ENCODE measurements around the gene RAF1.
"Not testable (repeated sequence)": the region's sequence is repeated elsewhere in the genome, so short reads cannot be mapped to it uniquely, and the experiment has no call there.

The RAF1 gene

DNA sequence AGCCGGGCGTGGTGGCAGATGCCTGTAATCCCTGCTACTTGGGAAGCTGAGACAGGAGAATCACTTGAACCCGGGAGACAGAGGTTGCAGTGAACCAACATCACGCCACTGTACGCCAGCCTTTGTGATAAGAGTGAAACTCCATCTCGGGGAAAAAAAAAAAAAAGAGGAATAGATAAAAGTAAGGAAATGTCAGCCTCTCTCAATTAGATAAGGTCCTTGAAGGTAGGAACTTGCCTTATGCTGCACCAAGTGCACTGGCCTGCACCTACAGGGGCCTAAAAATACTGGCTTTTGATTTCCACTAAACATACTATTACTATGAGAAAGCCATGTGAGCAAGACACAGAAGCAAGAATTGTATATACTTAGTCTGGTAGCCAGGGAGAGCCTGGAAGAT lies 7.1 kb downstream of the RAF1 start:
- no peaks in the 10 kb centered on the region for H3K27me3 ChIP-seq (ENCODE audit: control insufficient read depth, insufficient read depth, low read length)
- no peaks in the 10 kb centered on the region for H3K9me3 ChIP-seq (ENCODE audit: control insufficient read depth, insufficient read depth, low read length)
- H3K4me3 ChIP-seq (ENCODE audit: low read depth, low read length) = no peak overlapping the region
- no peak overlapping the region for H3K9ac ChIP-seq (ENCODE audit: low read depth, low read length)
- no peaks in the 10 kb centered on the region for H3K36me3 ChIP-seq (ENCODE audit: control insufficient read depth, insufficient read depth, low read length)
- peaks cover 13% of the 10 kb centered on the region for H3K4me1 ChIP-seq (ENCODE audit: control insufficient read depth, insufficient read depth, low read length)

- Histone ChIP-seq H3K9ac (ENCODE audit: low read depth, low read length) (no peak overlapping the region), H3K9me3 (ENCODE audit: control insufficient read depth, insufficient read depth, low read length) (no peaks in the 10 kb centered on the region), H3K4me3 (ENCODE audit: low read depth, low read length) (no peak overlapping the region), H3K36me3 (ENCODE audit: control insufficient read depth, insufficient read depth, low read length) (no peaks in the 10 kb centered on the region), H3K4me1 (ENCODE audit: control insufficient read depth, insufficient read depth, low read length) (peaks cover 13% of the 10 kb centered on the region), H3K27me3 (ENCODE audit: control insufficient read depth, insufficient read depth, low read length) (no peaks in the 10 kb centered on the region)
Observed at GRCh38 chr3:12656193-12656592, 7.7 kb downstream of the RAF1 start.

DNA sequence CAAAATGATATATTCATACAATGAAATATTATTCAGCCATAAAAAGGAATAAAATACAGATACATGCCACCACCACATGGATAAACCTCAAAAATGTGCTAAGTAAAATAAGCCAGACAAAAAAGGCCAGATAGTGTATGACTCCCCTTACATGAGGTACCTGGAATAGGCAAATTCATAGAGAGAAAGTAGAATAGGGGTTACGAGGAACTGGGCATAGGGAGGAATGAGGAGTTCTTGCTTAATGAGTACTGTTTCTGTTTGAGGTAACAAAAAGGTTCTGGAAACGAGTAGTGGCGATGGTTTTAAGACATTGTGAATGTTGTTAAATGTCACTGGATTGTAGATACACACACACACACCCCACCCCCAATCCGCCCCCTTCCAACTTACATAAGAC lies 8.2 kb downstream of the RAF1 start:
- Histone ChIP-seq H3K27me3 (ENCODE audit: control insufficient read depth, insufficient read depth, low read length) (no peaks in the 10 kb centered on the region), H3K4me1 (ENCODE audit: control insufficient read depth, insufficient read depth, low read length) (peaks cover 10% of the 10 kb centered on the region), H3K9ac (ENCODE audit: low read depth, low read length) (no peak overlapping the region), H3K9me3 (ENCODE audit: control insufficient read depth, insufficient read depth, low read length) (no peaks in the 10 kb centered on the region), H3K4me3 (ENCODE audit: low read depth, low read length) (no peak overlapping the region), H3K36me3 (ENCODE audit: control insufficient read depth, insufficient read depth, low read length) (no peaks in the 10 kb centered on the region)

GRCh38 chr3:12653747-12654146 lies 10.2 kb downstream of the RAF1 start:
- H3K27me3 ChIP-seq (ENCODE audit: control insufficient read depth, insufficient read depth, low read length) = no peaks in the 10 kb centered on the region
- H3K9ac ChIP-seq (ENCODE audit: low read depth, low read length) = no peak overlapping the region
- H3K4me1 ChIP-seq (ENCODE audit: control insufficient read depth, insufficient read depth, low read length) = no peaks in the 10 kb centered on the region
- H3K36me3 ChIP-seq (ENCODE audit: control insufficient read depth, insufficient read depth, low read length) = no peaks in the 10 kb centered on the region
- H3K4me3 ChIP-seq (ENCODE audit: low read depth, low read length) = no peak overlapping the region
- no peaks in the 10 kb centered on the region for H3K9me3 ChIP-seq (ENCODE audit: control insufficient read depth, insufficient read depth, low read length)

- Histone ChIP-seq H3K9ac (ENCODE audit: low read depth, low read length) (no peak overlapping the region), H3K4me1 (ENCODE audit: control insufficient read depth, insufficient read depth, low read length) (no peaks in the 10 kb centered on the region)
Observed at GRCh38 chr3:12648384-12648959, 15.4 kb downstream of the RAF1 start.

DNA sequence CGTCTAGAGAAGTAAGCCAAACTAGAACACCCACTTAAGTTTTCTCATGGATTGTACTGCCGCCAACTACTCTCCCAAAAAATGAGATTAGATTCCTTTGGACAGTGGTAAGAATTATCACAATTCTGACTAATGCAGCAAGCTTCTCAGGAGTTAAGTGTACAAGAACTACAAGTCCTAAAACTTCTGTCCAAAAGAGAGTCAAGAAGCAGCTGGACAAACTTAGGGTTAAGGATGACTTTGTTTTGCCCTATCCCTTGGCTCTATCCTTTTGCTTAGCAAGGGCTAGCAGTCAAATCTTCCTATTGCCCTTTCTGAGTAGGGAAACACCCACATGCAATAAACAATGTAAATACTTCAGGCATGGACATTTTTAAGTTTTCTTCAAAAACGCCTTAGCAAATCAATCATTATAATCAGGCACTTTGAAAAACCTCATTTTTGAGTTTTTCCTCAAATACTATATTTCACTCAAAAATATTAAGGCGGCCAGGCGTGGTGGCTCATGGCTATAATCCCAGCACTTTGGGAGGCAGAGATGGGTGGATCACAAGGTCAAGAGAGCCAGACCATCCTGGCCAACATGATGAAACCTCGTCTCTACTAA lies 19.5 kb downstream of the RAF1 start:
- no peaks in the 10 kb centered on the region for H3K36me3 ChIP-seq (ENCODE audit: control insufficient read depth, insufficient read depth, low read length)
- no peaks in the 10 kb centered on the region for H3K4me1 ChIP-seq (ENCODE audit: control insufficient read depth, insufficient read depth, low read length)
- no peak overlapping the region for H3K9ac ChIP-seq (ENCODE audit: low read depth, low read length)
- no peaks in the 10 kb centered on the region for H3K27me3 ChIP-seq (ENCODE audit: control insufficient read depth, insufficient read depth, low read length)
- no peaks in the 10 kb centered on the region for H3K9me3 ChIP-seq (ENCODE audit: control insufficient read depth, insufficient read depth, low read length)
- H3K4me3 ChIP-seq (ENCODE audit: low read depth, low read length) = no peak overlapping the region

More at GRCh38 chr3:12648384-12648959, 15.4 kb downstream of the RAF1 start:
- Histone ChIP-seq H3K4me3 (ENCODE audit: low read depth, low read length) (no peak overlapping the region), H3K36me3 (ENCODE audit: control insufficient read depth, insufficient read depth, low read length) (no peaks in the 10 kb centered on the region), H3K9me3 (ENCODE audit: control insufficient read depth, insufficient read depth, low read length) (no peaks in the 10 kb centered on the region), H3K27me3 (ENCODE audit: control insufficient read depth, insufficient read depth, low read length) (no peaks in the 10 kb centered on the region)

DNA sequence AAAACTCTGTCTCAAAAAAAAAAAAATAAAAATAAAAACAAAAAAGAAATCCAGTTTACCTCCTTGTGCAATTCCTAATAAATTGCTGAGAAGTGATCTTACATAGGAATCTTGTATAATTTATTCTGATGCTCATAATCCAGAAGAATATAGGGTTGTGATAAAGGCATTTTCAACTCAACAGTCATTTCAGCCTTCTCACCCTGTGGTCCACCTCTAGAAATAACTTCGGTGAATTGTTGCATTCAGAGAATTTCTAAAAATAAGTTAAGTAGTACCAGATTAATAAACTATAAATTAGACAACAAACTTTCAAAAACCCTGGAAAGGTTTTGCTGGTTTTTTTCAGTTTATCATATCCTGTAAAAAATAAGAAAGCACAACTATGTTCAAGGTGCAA lies 20.2 kb downstream of the RAF1 start:
- Histone ChIP-seq H3K27me3 (ENCODE audit: control insufficient read depth, insufficient read depth, low read length) (no peaks in the 10 kb centered on the region), H3K4me1 (ENCODE audit: control insufficient read depth, insufficient read depth, low read length) (no peaks in the 10 kb centered on the region)

GRCh38 chr3:12643010-12643380 lies 20.9 kb downstream of the RAF1 start:
- no peak overlapping the region for H3K4me3 ChIP-seq (ENCODE audit: low read depth, low read length)
- H3K36me3 ChIP-seq (ENCODE audit: control insufficient read depth, insufficient read depth, low read length) = no peaks in the 10 kb centered on the region
- no peaks in the 10 kb centered on the region for H3K4me1 ChIP-seq (ENCODE audit: control insufficient read depth, insufficient read depth, low read length)
- no peaks in the 10 kb centered on the region for H3K27me3 ChIP-seq (ENCODE audit: control insufficient read depth, insufficient read depth, low read length)
- no peaks in the 10 kb centered on the region for H3K9me3 ChIP-seq (ENCODE audit: control insufficient read depth, insufficient read depth, low read length)
- H3K9ac ChIP-seq (ENCODE audit: low read depth, low read length) = no peak overlapping the region

More for the DNA sequence above, 20.2 kb downstream of the RAF1 start:
- Histone ChIP-seq H3K9ac (ENCODE audit: low read depth, low read length) (no peak overlapping the region), H3K36me3 (ENCODE audit: control insufficient read depth, insufficient read depth, low read length) (no peaks in the 10 kb centered on the region), H3K4me3 (ENCODE audit: low read depth, low read length) (no peak overlapping the region), H3K9me3 (ENCODE audit: control insufficient read depth, insufficient read depth, low read length) (no peaks in the 10 kb centered on the region)

- H3K9ac ChIP-seq (ENCODE audit: low read depth, low read length); H3K36me3 ChIP-seq (ENCODE audit: control insufficient read depth, insufficient read depth, low read length); H3K4me1 ChIP-seq (ENCODE audit: control insufficient read depth, insufficient read depth, low read length); H3K4me3 ChIP-seq (ENCODE audit: low read depth, low read length); H3K9me3 ChIP-seq (ENCODE audit: control insufficient read depth, insufficient read depth, low read length); H3K27me3 ChIP-seq (ENCODE audit: control insufficient read depth, insufficient read depth, low read length): not testable (repeated sequence)
Observed at GRCh38 chr3:12640853-12641252, 23.1 kb downstream of the RAF1 start.

- Histone ChIP-seq H3K4me1 (ENCODE audit: control insufficient read depth, insufficient read depth, low read length) (no peaks in the 10 kb centered on the region), H3K4me3 (ENCODE audit: low read depth, low read length) (no peak overlapping the region), H3K9me3 (ENCODE audit: control insufficient read depth, insufficient read depth, low read length) (no peaks in the 10 kb centered on the region), H3K36me3 (ENCODE audit: control insufficient read depth, insufficient read depth, low read length) (no peaks in the 10 kb centered on the region), H3K9ac (ENCODE audit: low read depth, low read length) (no peak overlapping the region), H3K27me3 (ENCODE audit: control insufficient read depth, insufficient read depth, low read length) (no peaks in the 10 kb centered on the region)
Observed at GRCh38 chr3:12638105-12638504, 25.8 kb downstream of the RAF1 start.

DNA sequence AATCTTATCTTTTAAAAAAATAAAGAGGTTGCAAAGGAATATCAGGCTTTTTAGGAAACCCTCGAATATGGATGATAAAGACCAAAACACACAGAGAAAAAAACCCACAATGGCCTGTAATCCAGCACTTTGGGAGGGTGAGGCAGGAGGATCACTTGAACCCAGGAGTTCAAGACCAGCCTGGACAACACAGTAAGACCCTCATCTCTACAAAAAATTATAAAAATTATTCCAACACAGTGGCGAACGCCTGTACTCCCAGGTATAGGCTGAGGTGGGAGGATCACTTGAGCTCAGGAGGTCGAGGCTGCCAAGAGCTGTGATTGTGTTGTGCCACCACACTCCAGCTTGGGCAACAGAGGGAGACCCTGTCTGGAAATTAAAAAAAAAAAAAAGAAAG lies 30.8 kb downstream of the RAF1 start:
- Histone ChIP-seq H3K9me3 (ENCODE audit: control insufficient read depth, insufficient read depth, low read length) (no peaks in the 10 kb centered on the region), H3K4me1 (ENCODE audit: control insufficient read depth, insufficient read depth, low read length) (no peaks in the 10 kb centered on the region), H3K36me3 (ENCODE audit: control insufficient read depth, insufficient read depth, low read length) (no peaks in the 10 kb centered on the region), H3K4me3 (ENCODE audit: low read depth, low read length) (no peak overlapping the region), H3K9ac (ENCODE audit: low read depth, low read length) (no peak overlapping the region), H3K27me3 (ENCODE audit: control insufficient read depth, insufficient read depth, low read length) (no peaks in the 10 kb centered on the region)

- no peaks in the 10 kb centered on the region for H3K36me3 ChIP-seq (ENCODE audit: control insufficient read depth, insufficient read depth, low read length)
- H3K4me1 ChIP-seq (ENCODE audit: control insufficient read depth, insufficient read depth, low read length) = no peaks in the 10 kb centered on the region
- H3K4me3 ChIP-seq (ENCODE audit: low read depth, low read length) = no peak overlapping the region
- no peak overlapping the region for H3K9ac ChIP-seq (ENCODE audit: low read depth, low read length)
- no peaks in the 10 kb centered on the region for H3K9me3 ChIP-seq (ENCODE audit: control insufficient read depth, insufficient read depth, low read length)
- H3K27me3 ChIP-seq (ENCODE audit: control insufficient read depth, insufficient read depth, low read length) = no peaks in the 10 kb centered on the region
Observed at GRCh38 chr3:12632523-12632922, 31.4 kb downstream of the RAF1 start.

Data from iPS-15b (cell line).